HG03469 (cell line): ENCODE data around the gene SGSM1.
"Not testable (repeated sequence)": the region's sequence is repeated elsewhere in the genome, so short reads cannot be mapped to it uniquely, and the experiment has no call there.

Experiments used
- ATAC-seq: cut with Tn5 transposase; IDR thresholded peaks from one replicate; pipeline ENCODE4 v1.9.1; 2021; ENCODE audit warnings: mild to moderate bottlenecking, moderate library complexity, moderate number of reproducible peaks; ENCODE audit not compliant: unreplicated experiment

Gene SGSM1

GRCh38 chr22:24836282-24836681 lies 30.3 kb downstream of the SGSM1 start:
- ATAC-seq: no peak

- ATAC-seq: not testable (repeated sequence)
Observed at GRCh38 chr22:24837517-24837916, 31.5 kb downstream of the SGSM1 start.

GRCh38 chr22:24841261-24841660 lies 35.2 kb downstream of the SGSM1 start:
- ATAC-seq: no peak

- no peak for ATAC-seq
Observed at GRCh38 chr22:24843048-24843447, 37.0 kb downstream of the SGSM1 start.

- ATAC-seq: no peak
Observed at GRCh38 chr22:24845041-24845898, 39.3 kb downstream of the SGSM1 start.

GRCh38 chr22:24847490-24847889 lies 41.5 kb downstream of the SGSM1 start:
- ATAC-seq: no peak

GRCh38 chr22:24848559-24849168 lies 42.7 kb downstream of the SGSM1 start:
- no peak for ATAC-seq

DNA sequence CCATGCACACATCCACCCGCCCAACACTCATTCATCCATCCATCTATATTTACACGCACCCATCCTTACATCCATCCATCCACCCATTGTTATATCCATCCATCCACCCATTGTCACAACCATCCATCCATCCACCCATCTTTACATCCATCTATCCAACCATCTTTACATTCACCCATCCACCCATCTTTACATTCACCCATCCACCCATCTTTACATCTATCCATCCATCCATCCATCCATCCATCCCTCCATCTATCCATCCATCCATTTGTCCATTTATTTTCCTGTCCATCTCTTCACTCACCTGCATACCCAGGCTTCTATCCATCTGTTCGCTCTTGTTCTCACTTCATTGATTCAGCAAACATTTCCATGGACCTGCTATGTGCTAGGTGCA lies 49.8 kb downstream of the SGSM1 start:
- no peak for ATAC-seq

DNA sequence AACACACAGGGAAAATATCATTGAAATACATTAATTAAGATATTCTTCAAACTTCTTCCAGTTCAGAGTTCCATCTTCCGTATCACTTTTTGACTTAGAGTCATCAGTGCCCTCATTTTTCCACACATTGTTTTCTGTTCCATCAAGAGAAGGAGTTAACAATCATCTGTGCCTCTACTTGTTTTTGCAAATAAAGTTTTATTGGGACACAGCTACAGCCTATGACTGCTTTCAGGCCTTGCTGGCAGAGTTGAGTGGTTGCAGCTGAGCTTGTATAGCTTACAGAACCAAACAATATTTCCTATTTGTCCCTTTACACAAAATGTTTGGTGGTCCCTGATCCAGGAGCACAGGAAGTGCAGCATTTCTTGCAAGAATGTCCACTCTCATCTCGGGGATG lies 51.6 kb downstream of the SGSM1 start:
- no peak for ATAC-seq

DNA sequence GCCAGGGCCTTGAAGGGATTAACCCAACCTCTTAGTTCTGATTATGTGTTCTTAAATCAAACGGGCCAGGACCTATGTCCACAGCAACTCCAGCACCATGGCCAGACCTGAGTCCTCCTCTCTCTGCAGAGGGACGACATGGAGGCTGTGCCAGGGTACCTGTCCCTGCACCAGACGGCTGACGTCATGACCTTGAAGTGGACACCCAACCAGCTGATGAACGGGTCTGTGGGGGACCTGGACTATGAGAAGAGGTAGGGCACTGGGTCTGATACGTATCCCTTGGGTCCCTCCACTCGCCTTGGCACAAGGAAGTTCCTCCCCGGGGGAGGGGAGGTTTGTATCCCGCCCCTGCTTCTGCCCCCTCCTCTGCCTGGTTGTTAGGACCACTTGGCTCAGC lies 53.6 kb downstream of the SGSM1 start:
- ATAC-seq: no peak

GRCh38 chr22:24865508-24865907 lies 59.5 kb downstream of the SGSM1 start:
- no peak for ATAC-seq

DNA sequence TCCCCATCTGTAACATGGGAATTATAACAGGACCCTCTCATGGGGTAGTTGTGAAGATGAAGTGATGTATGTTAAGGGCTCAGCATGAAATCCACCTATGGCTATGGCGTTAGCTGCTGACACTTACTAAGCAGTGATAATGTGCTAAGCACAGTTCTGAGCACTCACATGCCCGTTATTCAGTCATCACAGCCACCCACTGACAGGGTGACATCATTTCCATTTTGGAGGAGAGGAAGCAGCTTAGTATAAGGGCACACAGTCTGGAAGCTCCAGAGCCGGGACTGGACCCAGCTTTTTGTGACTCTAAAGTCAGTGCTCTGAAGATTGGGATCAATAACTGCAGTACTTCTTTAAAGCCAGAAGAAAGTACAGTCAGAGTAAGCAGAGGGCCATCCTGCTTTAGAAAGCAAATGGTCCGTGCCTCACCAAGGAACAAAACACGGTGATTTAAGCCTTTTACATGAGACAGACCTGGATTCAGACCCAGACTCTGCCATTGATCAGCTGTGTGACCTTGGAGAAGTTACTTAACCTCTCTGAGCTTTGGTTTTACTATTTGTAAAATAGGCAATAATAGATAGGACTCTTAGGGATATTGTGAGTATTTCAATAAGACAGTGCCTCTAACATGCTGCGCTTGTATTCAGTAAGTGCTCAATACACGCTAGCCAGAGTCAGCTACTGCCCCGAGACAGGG lies 61.5 kb downstream of the SGSM1 start:
- no peak for ATAC-seq

- ATAC-seq: no peak
Observed at GRCh38 chr22:24868979-24869378, 63.0 kb downstream of the SGSM1 start.

DNA sequence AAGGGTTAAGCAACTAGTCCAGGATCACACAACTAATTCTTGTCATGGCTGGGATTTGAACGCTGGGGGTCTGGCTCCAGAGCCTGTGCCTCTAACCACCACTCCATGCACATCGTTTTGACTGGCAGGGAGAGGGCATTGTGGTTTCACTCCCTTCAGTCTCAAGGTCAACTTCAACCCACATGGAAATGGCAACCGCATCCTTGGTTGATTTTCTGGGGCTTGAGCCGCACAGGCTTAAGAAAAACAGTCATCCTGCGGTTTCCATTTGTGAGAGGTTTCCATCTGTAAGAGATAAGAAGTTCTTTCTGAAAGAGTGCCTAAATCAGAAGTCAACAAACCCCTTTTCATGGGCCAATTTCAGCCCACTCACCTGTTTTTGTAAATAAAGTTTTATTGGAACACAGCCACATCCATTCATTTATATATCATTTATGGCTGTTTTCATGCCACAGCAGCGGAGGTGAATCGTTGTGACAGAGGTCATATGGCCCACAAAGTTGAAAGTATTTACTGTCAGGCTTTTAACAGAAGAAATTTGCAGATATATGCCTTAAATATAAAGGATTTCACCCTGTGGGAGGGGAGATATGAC lies 65.7 kb downstream of the SGSM1 start:
- no peak for ATAC-seq

DNA sequence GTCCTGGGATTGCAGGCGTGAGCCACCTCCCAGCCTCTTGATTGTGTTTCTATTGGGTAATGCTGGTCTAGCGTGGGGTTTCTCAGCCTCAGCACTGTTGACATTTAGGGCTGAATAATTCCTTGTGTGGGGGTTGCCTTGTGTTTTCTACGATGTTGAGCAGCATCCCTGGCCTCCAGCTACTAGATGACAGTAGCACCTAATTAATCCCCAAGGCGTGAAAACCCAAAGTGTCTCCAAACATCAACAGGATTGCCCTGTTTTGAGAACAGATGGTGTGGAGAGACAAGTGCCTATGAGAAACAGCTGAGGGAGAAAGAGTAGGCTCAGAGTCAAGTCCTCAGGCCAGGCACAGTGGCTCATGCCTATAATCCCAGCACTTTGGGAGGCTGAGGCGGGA lies 67.2 kb downstream of the SGSM1 start:
- no peak for ATAC-seq

DNA sequence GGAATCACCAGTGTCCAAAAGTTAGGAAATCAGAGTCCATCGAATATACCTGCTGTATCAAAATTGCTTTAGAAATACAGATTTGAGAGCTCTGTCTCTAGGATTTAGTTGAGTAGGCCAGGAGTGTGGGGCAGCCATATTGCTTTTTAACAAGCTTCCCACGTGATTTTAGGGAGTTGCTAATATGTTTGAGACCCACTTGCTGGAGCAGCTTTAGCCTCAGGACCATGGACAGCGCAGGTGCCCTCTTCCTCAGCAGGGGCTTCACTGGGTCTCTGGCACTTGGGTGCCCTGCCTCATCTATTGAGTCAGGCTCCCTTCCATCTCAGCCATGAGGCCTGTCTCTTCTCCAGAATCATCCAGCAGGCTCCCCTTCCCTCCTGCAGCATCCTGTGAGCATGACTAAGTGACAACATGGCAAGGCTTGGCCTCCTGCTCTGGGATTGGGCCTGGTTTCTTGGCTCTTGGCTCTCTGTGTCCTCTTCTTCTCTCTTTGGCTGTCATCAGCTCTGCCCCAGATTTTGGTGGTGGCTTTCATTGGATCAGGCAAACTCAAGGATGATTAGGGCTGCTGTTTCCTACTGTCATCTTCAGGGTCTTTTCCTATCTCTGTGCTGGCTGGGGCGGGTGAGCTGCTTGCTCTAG lies 70.0 kb downstream of the SGSM1 start:
- no peak for ATAC-seq

GRCh38 chr22:24876700-24877099 lies 70.7 kb downstream of the SGSM1 start:
- ATAC-seq: no peak

DNA sequence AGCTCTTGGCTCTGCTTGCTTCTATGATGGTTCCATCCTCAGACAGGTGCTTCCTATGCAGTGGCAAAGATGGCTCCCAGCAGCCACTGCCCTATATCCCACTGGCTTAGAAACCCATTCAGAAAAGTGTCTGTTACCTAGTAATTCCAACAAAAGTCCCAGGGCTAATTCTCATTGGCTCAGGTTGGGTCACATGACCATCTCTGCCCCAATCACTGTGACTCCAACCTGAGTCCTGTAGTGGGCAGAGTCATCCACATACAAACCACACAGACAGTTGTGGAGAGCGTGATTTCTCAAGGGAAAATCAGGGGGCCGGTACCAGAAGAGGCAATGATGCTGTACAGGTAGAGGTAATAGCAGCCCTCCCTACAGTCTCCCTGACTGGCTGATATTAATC lies 73.0 kb downstream of the SGSM1 start:
- no peak for ATAC-seq

DNA sequence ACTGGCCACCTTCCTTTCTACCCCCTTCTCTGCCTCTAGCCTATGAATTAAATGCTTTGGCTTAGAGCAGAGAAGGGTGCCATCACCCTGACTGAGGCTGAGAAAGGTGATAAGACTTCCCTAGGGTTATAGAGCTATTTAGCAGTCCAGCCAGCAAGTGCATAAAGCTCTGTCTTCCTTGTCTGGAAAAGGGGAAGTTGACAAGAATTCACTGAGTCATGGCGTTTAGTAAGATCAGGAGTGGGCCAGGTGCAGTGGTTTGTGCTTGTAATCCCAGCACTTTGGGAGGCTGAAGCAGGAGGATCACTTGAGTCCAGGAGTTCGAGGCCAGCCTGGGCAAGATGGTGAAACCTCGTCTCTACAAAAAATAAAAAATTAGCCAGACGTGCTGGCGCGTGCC lies 77.4 kb downstream of the SGSM1 start:
- ATAC-seq: no peak

- ATAC-seq: no peak
Observed at GRCh38 chr22:24887260-24887659, 81.2 kb downstream of the SGSM1 start.
